Left ventricle myocardium inferior (tissue), 1 donor: Measurements from ENCODE around the gene MPST. TPM values are rescaled to one million over a fixed set of nuclear protein-coding genes. Genes with fewer than 3 reads are reported as not detected.

Source experiments
- DNase-seq: peaks from one replicate; pipeline ENCODE4 v3.0.0-alpha.2; 2020
- H3K27ac ChIP-seq: fragments of 200-600 bp; replicated peaks from 2 replicates; pipeline ENCODE4 v1.8.0; 2021
- H3K27me3 ChIP-seq: fragments of 200-600 bp; 2 replicates; pipeline ENCODE4 v1.8.0; 2021; ENCODE audit warnings: low read depth
- H3K36me3 ChIP-seq: fragments of 200-600 bp; 2 replicates; pipeline ENCODE4 v1.8.0; 2021
- H3K4me1 ChIP-seq: fragments of 200-600 bp; 2 replicates; pipeline ENCODE4 v1.8.0; 2021
- H3K4me3 ChIP-seq: fragments of 200-600 bp; 2 replicates; pipeline ENCODE4 v1.8.0; 2021; ENCODE audit warnings: mild to moderate bottlenecking, moderate library complexity
- H3K9me3 ChIP-seq: fragments of 200-600 bp; replicated peaks from 2 replicates; pipeline ENCODE4 v1.8.0; 2021
- CTCF ChIP-seq: fragments of 200-600 bp; IDR thresholded peaks from 2 replicates; pipeline ENCODE4 v1.8.0; 2021; ENCODE audit warnings: antibody characterized with exemption, mild to moderate bottlenecking, borderline replicate concordance
- intact Hi-C: fragments of 100-400 bp; cut with micrococcal nuclease; formaldehyde crosslinking; loops from one replicate; pipeline ENCODE4 v1.11.0; 2022
- total RNA-seq: library from RNA; stranded (reverse); fragmentation: NEBNext Ultra II Directional; extraction: Animal tissue kit (Norgen Biotek cat#: 25700); gene quantifications from one replicate; pipeline ENCODE4 v1.2.1, GENCODE V29; 2021
- donor health status: DM: no; HTN: yes; CAD: no; lungs with severe emphysema.

Gene MPST
- total RNA-seq, 1 donor from 2014 or later = 58.3 TPM

GRCh38 chr22:37039466-37039865 is 19.9 kb downstream of the MPST start:
- H3K27me3 ChIP-seq = peaks cover 60% of the 10 kb centered on the region
- H3K4me1 ChIP-seq = no peaks in the 10 kb centered on the region
- no peak overlapping the region for H3K4me3 ChIP-seq
- intact Hi-C loops = no loop called here
- TF ChIP-seq CTCF = no peak
- H3K9me3 ChIP-seq = no peaks in the 10 kb centered on the region
- no peaks in the 10 kb centered on the region for H3K36me3 ChIP-seq
- no peak overlapping the region for H3K27ac ChIP-seq
- no peak for DNase-seq

- no peaks in the 10 kb centered on the region for H3K36me3 ChIP-seq
- no peaks in the 10 kb centered on the region for H3K4me1 ChIP-seq
- TF ChIP-seq CTCF = no peak
- H3K9me3 ChIP-seq = no peaks in the 10 kb centered on the region
- H3K27me3 ChIP-seq = peaks cover 33% of the 10 kb centered on the region
- intact Hi-C loops = no loop called here
- H3K4me3 ChIP-seq = no peak overlapping the region
- no peak overlapping the region for H3K27ac ChIP-seq
- DNase-seq = no peak
These were observed 23.8 kb downstream of the MPST start for GRCh38 chr22:37043209-37043827.

- no peaks in the 10 kb centered on the region for H3K4me1 ChIP-seq
- no peaks in the 10 kb centered on the region for H3K36me3 ChIP-seq
- no peak overlapping the region for H3K4me3 ChIP-seq
- no peaks in the 10 kb centered on the region for H3K9me3 ChIP-seq
- peak; percentile 77 for TF ChIP-seq CTCF
- DNase-seq = peak; percentile 58
- H3K27ac ChIP-seq = no peak overlapping the region
- peaks cover 29% of the 10 kb centered on the region for H3K27me3 ChIP-seq
- intact Hi-C loops = no loop called here
These were observed 24.4 kb downstream of the MPST start for GRCh38 chr22:37043828-37044538.

GRCh38 chr22:37044634-37045625 is 25.4 kb downstream of the MPST start:
- Histone ChIP-seq H3K4me3 (no peak overlapping the region), H3K4me1 (no peaks in the 10 kb centered on the region), H3K27me3 (peaks cover 23% of the 10 kb centered on the region), H3K27ac (no peak overlapping the region), H3K36me3 (no peaks in the 10 kb centered on the region), H3K9me3 (no peaks in the 10 kb centered on the region)
- TF ChIP-seq CTCF = no peak
- DNase-seq = no peak
- intact Hi-C loops = no loop called here

GRCh38 chr22:37045958-37046357 is 26.4 kb downstream of the MPST start:
- no peak for DNase-seq
- H3K9me3 ChIP-seq = no peaks in the 10 kb centered on the region
- H3K4me1 ChIP-seq = no peaks in the 10 kb centered on the region
- intact Hi-C loops = no loop called here
- no peaks in the 10 kb centered on the region for H3K36me3 ChIP-seq
- no peak overlapping the region for H3K27ac ChIP-seq
- H3K27me3 ChIP-seq = peaks cover 23% of the 10 kb centered on the region
- no peak overlapping the region for H3K4me3 ChIP-seq
- TF ChIP-seq CTCF = peak; percentile 43
